CD14-positive monocyte (primary cell): ENCODE measurements around the gene ADH4. TPM values are rescaled to one million over a fixed set of nuclear protein-coding genes. Genes with fewer than 3 reads are reported as not detected.

Experiments used
- DNase-seq, 3 donors: peaks; one replicate each; pipeline ENCODE4 v3.0.0-alpha.2; 2011 to 2022
- H2AFZ ChIP-seq: 2 replicates; pipeline ENCODE4 v1.6.0; 2012; ENCODE audit warnings: mild to moderate bottlenecking, low read depth, low read length, inconsistent platforms; ENCODE audit not compliant: insufficient read depth, poor library complexity, severe bottlenecking
- H3K27ac ChIP-seq, 2 donors: 1 replicate in 1 of 2; 2 replicates in 1 of 2; pipeline ENCODE4 v1.5.1; 2012 to 2013; ENCODE audit warnings: low read length in 2 of 2, control low read depth in 1 of 2, inconsistent platforms in 1 of 2, low read depth in 1 of 2, mild to moderate bottlenecking in 1 of 2
- H3K27me3 ChIP-seq, 2 donors: one replicate each; pipeline versions ENCODE4 v1.6.0 to v1.6.1; 2011 to 2013; ENCODE audit warnings: low read length in 2 of 2; ENCODE audit not compliant: control insufficient read depth in 2 of 2, insufficient read depth in 2 of 2
- H3K36me3 ChIP-seq, 2 donors: replicated peaks in 1 of 2; 1 replicate in 1 of 2; 2 replicates in 1 of 2; pipeline versions ENCODE4 v1.5.1 to v1.6.1; 2012 to 2013; ENCODE audit warnings: low read length in 2 of 2, control low read depth in 1 of 2, inconsistent platforms in 1 of 2, mild to moderate bottlenecking in 1 of 2; ENCODE audit not compliant: insufficient read depth in 2 of 2, control insufficient read depth in 1 of 2
- H3K4me1 ChIP-seq, 2 donors: 1 replicate in 1 of 2; 2 replicates in 1 of 2; pipeline versions ENCODE4 v1.5.1 to v1.6.1; 2012 to 2013; ENCODE audit warnings: low read length in 2 of 2, control low read depth in 1 of 2, inconsistent platforms in 1 of 2, mild to moderate bottlenecking in 1 of 2, moderate library complexity in 1 of 2; ENCODE audit not compliant: insufficient read depth in 2 of 2, control insufficient read depth in 1 of 2
- H3K4me2 ChIP-seq: replicated peaks from 2 replicates; pipeline ENCODE3; 2012; ENCODE audit warnings: low read length, moderate library complexity, mild to moderate bottlenecking; ENCODE audit not compliant: poor library complexity, severe bottlenecking; ENCODE audit errors: extremely low read depth
- H3K4me3 ChIP-seq, 3 experiments: fragments of 200-600 bp in 1 of 3; sonication (generic) in 1 of 3; replicated peaks in 1 of 3; 1 replicate in 2 of 3; 2 replicates in 1 of 3; pipeline ENCODE4 v1.5.1; 2011 to 2013; ENCODE audit warnings: low read length in 3 of 3, mild to moderate bottlenecking in 3 of 3, control low read depth in 2 of 3, low read depth in 2 of 3, inconsistent platforms in 1 of 3, moderate library complexity in 1 of 3
- H3K79me2 ChIP-seq: 2 replicates; pipeline ENCODE4 v1.6.0; 2012; ENCODE audit warnings: mild to moderate bottlenecking, control low read depth, inconsistent platforms, low read length, moderate library complexity; ENCODE audit not compliant: insufficient read depth
- H3K9ac ChIP-seq: 2 replicates; pipeline ENCODE4 v1.6.0; 2017; ENCODE audit warnings: low read length, mild to moderate bottlenecking; ENCODE audit not compliant: insufficient read depth, poor library complexity, severe bottlenecking
- H3K9me3 ChIP-seq, 2 donors: replicated peaks in 1 of 2; 1 replicate in 1 of 2; 2 replicates in 1 of 2; pipeline versions ENCODE4 v1.5.1 to v1.6.1; 2012 to 2013; ENCODE audit warnings: low read length in 2 of 2, control low read depth in 1 of 2; ENCODE audit not compliant: control insufficient read depth in 1 of 2, insufficient read depth in 1 of 2
- H4K20me1 ChIP-seq: 2 replicates; pipeline ENCODE4 v1.6.0; 2012; ENCODE audit warnings: mild to moderate bottlenecking, low read length, control low read depth, moderate library complexity; ENCODE audit not compliant: insufficient read depth
- H3K27ac Mint-ChIP-seq, 7 donors: one replicate each; pipeline ENCODE4 v1.8.0; 2020; ENCODE audit warnings: mild to moderate bottlenecking in 7 of 7, mixed read lengths in 7 of 7, moderate library complexity in 6 of 7, inconsistent platforms in 2 of 7
- H3K27me3 Mint-ChIP-seq, 3 donors: one replicate each; pipeline ENCODE4 v1.8.0; 2021 to 2022; ENCODE audit warnings: low read depth in 3 of 3, mild to moderate bottlenecking in 3 of 3, mixed read lengths in 3 of 3, moderate library complexity in 3 of 3, inconsistent platforms in 1 of 3
- H3K36me3 Mint-ChIP-seq, 2 donors: one replicate each; pipeline ENCODE4 v1.8.0; 2020; ENCODE audit warnings: mixed read lengths in 2 of 2, inconsistent platforms in 1 of 2, mild to moderate bottlenecking in 1 of 2
- H3K4me1 Mint-ChIP-seq: one replicate; pipeline ENCODE4 v1.8.0; 2020; ENCODE audit warnings: mild to moderate bottlenecking, mixed read lengths
- H3K4me3 Mint-ChIP-seq, 2 donors: one replicate each; pipeline ENCODE4 v1.8.0; 2020; ENCODE audit warnings: mild to moderate bottlenecking in 2 of 2, mixed read lengths in 2 of 2, moderate library complexity in 1 of 2
- H3K9me3 Mint-ChIP-seq, 7 donors: one replicate each; pipeline ENCODE4 v1.8.0; 2020 to 2022; ENCODE audit warnings: mixed read lengths in 7 of 7, mild to moderate bottlenecking in 6 of 7, moderate library complexity in 6 of 7, inconsistent platforms in 2 of 7
- CTCF ChIP-seq: fragments of 200-600 bp; IDR thresholded peaks from one replicate; pipeline ENCODE4 v1.8.0; 2022; ENCODE audit warnings: antibody characterized with exemption, mild to moderate bottlenecking
- WGBS: methylation state at CpG from one replicate; pipeline ENCODE4 v1.1.5; 2013; ENCODE audit warnings: missing lambda C conversion rate; ENCODE audit not compliant: insufficient coverage; 5-methylcytosine and 5-hydroxymethylcytosine counted together
- intact Hi-C, 2 donors: fragments of 100-400 bp; cut with micrococcal nuclease; formaldehyde crosslinking; loops; one replicate each; pipeline versions ENCODE4 v1.15.0 to v1.15.1; 2023
- polyA plus RNA-seq, 3 donors: library from polyadenylated mRNA; depleted of rRNA in 1 of 3; unstranded in 2 of 3; stranded (reverse) in 1 of 3; fragments of 300-500 nt in 2 of 3; fragments of >200 nt in 1 of 3; fragmentation: Illumina TruSeq in 2 of 3; gene quantifications; 1 replicate in 2 of 3; 2 replicates in 1 of 3; pipeline ENCODE4 v1.2.3, GENCODE V29; 2012 to 2021

ADH4 gene
- polyA plus RNA-seq, 3 donors, result not detected

GRCh38 chr4:99151995-99152394 is 7.9 kb upstream of the ADH4 start:
- TF ChIP-seq CTCF, result no peak
- H3K4me2 ChIP-seq, result no peak overlapping the region
- H2AFZ ChIP-seq, result no peak overlapping the region
- Mint-ChIP-seq H3K27ac (no peak overlapping the region), H3K36me3 (no peaks in the 10 kb centered on the region), H3K27me3 (peaks cover 0 to 1% (median 0%) of the 10 kb centered on the region in 3 donors), H3K4me3 (no peak overlapping the region), H3K9me3 (peaks cover 3 to 19% (median 10%) of the 10 kb centered on the region in 7 donors), H3K4me1 (no peaks in the 10 kb centered on the region)
- H3K79me2 ChIP-seq, result no peaks in the 10 kb centered on the region
- no CpG with 5 or more reads among the region's 1 CpG for WGBS
- no peaks in the 10 kb centered on the region for H3K27me3 ChIP-seq
- H3K9me3 ChIP-seq, result peaks cover 8 to 29% of the 10 kb centered on the region in 2 donors
- H3K4me1 ChIP-seq, result no peaks in the 10 kb centered on the region
- H4K20me1 ChIP-seq, result no peaks in the 10 kb centered on the region
- no peak for DNase-seq
- H3K4me3 ChIP-seq, result no peak overlapping the region
- no peak overlapping the region for H3K9ac ChIP-seq
- H3K27ac ChIP-seq, result no peak overlapping the region
- intact Hi-C loops, result no loop called here
- no peaks in the 10 kb centered on the region for H3K36me3 ChIP-seq

GRCh38 chr4:99151452-99151851 is 7.4 kb upstream of the ADH4 start:
- peaks cover 0 to 1% (median 0%) of the 10 kb centered on the region in 3 donors for H3K27me3 Mint-ChIP-seq
- no peaks in the 10 kb centered on the region for H3K36me3 ChIP-seq
- no peaks in the 10 kb centered on the region for H3K4me1 Mint-ChIP-seq
- no peak overlapping the region for H3K4me2 ChIP-seq
- H3K36me3 Mint-ChIP-seq, result no peaks in the 10 kb centered on the region
- peaks cover 3 to 19% (median 10%) of the 10 kb centered on the region in 7 donors for H3K9me3 Mint-ChIP-seq
- intact Hi-C loops, result no loop called here
- no peak overlapping the region for H3K27ac Mint-ChIP-seq
- TF ChIP-seq CTCF, result no peak
- no peak overlapping the region for H3K4me3 ChIP-seq
- H3K9me3 ChIP-seq, result peaks cover 8 to 29% of the 10 kb centered on the region in 2 donors
- no peak overlapping the region for H3K9ac ChIP-seq
- no peak overlapping the region for H3K4me3 Mint-ChIP-seq
- H3K27me3 ChIP-seq, result no peaks in the 10 kb centered on the region
- WGBS, result 100% methylated on average over 1 of the region's 3 CpGs
- no peaks in the 10 kb centered on the region for H3K4me1 ChIP-seq
- H4K20me1 ChIP-seq, result no peaks in the 10 kb centered on the region
- no peak overlapping the region for H2AFZ ChIP-seq
- no peaks in the 10 kb centered on the region for H3K79me2 ChIP-seq
- H3K27ac ChIP-seq, result no peak overlapping the region
- DNase-seq, result no peak
